Activated CD8-positive, alpha-beta memory T cell treated with anti-CD3 and anti-CD28 coated beads for 36 hours (primary cell): ENCODE data around the gene KCNQ1. TPM values are rescaled to one million over a fixed set of nuclear protein-coding genes. Genes with fewer than 3 reads are reported as not detected.

ENCODE experiments used
- CTCF ChIA-PET: fragments of 350-600 bp; sonication (Branson Sonifier 250); formaldehyde crosslinking; loops from one replicate; lab custom pipeline; 2021; ENCODE audit warnings: antibody characterized with exemption; lab: Charles Lee
- POLR2A ChIA-PET: fragments of 350-600 bp; sonication (Branson Sonifier 250); formaldehyde crosslinking; loops from one replicate; lab custom pipeline; 2021; ENCODE audit warnings: antibody characterized with exemption; lab: Charles Lee
- total RNA-seq, 2 experiments: library from RNA; stranded (reverse); gene quantifications; one replicate each; pipeline ENCODE4 v1.2.3, GENCODE V29; 2021

The KCNQ1 gene
- total RNA-seq, 2 experiments from 2014 or later: 3.1 to 3.9 TPM

DNA sequence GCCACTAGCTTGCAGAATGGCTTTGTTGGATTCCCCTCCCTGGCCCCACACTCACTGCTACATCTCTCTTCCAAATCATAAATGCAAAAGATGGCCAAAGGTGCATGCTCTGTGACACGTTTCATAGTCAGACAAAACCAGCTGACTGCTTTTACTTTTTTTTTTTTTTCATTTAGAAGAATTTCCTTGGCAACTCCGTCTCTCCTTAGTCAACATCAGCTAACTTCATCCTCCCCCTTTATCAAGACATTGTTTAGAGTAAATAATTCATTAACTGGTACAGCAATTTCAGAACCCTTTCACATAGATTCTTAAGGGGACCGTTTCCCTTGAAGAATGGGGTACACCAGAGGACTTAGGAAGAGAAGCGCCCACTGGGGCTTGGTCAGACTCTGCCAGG, 239.0 kb downstream of the KCNQ1 start:
- POLR2A ChIA-PET: no interaction called here

DNA sequence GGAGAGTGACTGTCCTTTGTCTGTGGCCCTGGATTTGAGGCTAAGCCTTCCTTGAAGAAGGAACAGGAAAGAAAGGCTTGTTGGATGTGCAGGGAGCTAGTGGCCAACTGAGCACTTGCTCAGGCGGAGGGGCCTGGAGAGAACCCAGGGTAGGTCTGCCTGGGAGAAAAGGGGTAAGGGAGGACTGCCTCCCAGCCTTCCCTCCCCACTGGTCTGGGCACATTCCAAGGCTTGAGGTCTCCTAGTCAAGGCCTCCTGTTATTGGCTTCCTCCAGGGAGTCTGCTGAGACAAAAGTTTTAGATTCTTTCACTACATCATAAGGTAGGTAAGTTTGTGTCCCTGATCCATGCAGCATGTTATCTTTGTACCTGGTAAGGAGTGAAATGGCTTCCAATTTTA, 239.8 kb downstream of the KCNQ1 start:
- POLR2A ChIA-PET: no interaction called here
- CTCF ChIA-PET: no interaction called here

More for the DNA sequence above, 239.0 kb downstream of the KCNQ1 start:
- CTCF ChIA-PET: no interaction called here

DNA sequence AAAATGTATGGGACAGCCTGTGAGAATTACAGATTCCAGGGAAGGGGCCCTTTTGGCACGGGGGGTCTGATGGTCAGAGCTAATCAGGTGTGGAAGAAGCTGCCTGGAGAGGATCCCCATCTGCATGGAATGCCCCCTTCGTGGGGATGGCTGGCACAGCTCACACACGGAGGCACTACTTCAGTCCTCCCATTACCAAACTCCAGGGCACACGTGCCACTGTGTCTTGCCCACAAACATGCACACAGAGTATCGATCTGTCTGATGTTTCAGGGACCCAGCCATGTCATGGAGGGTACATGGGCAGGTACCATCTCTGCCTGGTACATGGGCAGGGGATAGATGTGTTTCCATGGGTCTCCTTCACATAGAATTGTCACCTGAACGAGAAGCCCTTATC, 240.2 kb downstream of the KCNQ1 start:
- ChIA-PET CTCF (no interaction called here), POLR2A (no interaction called here)

DNA sequence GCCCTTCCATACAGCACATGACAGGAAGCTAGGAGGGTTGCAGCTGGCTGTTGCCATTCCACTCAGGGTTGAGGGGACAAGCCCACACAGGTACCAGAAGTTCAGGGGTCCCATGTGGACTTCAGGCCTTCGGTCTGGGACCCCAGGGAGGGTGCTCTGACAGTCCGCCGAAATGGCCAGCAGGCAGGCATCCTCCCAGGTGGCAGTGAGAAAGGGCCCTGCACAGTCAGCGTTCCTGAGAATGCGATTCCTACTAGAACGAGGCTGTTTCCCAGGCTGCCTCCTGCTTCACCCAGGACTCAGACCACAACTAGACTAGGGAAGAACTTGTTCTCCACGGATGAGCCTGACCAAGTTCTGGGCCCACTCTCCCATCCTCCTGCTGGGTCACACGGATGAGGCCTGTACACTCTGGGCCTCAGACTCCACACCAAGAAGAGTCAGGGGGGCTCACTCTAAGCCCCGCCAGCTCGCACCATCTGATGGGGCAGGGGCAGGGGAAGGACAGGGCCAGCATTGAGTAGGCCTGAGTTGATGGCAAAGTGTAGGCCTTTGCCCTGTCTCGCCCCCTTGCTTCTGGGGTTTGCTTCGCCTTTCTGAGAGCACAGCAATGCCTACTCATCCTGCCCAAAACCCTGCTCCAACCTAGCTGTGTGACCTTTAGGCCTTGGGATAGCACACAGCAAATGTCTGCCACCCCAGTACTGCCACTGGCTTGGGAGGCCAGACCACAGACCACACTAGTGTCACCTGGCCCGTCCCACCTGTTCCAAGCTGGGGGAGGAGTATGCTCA, 241.0 kb downstream of the KCNQ1 start:
- CTCF ChIA-PET: no interaction called here

DNA sequence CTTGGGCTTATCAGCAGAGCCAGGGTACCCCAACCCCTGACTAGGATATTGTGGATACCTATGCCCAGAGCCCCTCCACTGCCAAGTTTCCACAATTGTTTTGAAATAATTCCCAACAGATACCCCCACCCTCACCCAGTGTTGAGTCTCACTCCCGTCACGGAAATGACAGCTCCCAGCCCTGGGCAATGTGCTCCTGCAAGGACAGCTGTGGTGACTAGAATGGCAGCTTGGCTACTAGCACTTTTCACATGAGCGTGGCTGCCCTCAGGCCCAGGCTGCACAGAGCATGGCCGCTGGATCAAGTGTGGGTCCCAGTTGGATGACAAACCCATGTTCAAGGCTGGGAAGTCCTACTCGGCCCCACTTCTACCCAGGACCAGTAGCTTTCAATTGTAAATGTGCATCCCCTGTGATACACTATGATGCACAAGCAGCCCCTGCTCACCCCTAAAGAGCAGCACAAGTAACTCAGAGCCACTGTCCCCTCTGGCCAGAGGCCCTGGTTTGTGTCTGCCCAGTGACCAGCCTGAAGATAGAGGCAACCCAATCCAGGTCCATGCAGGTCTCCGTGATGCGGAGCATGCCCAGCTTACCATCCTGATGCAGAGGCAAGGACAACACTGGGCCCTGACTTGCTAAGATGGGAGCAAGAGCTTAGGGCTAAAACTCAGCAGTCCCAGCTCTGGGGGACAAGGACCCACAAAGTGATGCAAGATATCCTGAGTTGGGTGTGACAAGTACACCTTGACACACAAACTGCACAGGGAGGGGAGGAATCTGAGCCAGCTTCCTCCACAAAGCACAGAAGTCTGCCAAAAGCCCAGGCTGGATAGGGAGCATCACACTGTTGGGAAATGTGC, 241.8 kb downstream of the KCNQ1 start:
- ChIA-PET CTCF (no interaction called here), POLR2A (interaction anchor here (0.5 kb wide), 1 partner anchor 372 kb away, joined by 4 read pairs; no protein-coding TSS in a partner anchor)

More for the DNA sequence above, 241.0 kb downstream of the KCNQ1 start:
- POLR2A ChIA-PET: no interaction called here

DNA sequence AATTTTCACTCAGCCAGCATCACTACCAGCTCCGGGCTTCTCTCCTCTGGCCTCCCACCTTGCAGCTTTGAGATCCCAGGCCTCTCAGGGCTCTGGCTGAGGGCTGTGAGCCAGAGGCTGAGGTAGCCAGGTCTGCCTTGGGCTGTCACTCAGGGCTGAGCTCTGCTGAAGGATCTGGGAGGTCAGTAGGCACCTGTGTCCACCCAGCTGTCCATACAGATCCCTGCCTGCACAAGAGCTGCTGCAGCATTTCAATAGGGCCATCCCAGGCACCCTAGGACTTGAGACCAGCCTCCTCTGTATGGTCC, 242.4 kb downstream of the KCNQ1 start:
- CTCF ChIA-PET: interaction anchor here (1.2 kb wide), 1 partner anchor 205 kb away, joined by 3 read pairs; no protein-coding TSS in a partner anchor

DNA sequence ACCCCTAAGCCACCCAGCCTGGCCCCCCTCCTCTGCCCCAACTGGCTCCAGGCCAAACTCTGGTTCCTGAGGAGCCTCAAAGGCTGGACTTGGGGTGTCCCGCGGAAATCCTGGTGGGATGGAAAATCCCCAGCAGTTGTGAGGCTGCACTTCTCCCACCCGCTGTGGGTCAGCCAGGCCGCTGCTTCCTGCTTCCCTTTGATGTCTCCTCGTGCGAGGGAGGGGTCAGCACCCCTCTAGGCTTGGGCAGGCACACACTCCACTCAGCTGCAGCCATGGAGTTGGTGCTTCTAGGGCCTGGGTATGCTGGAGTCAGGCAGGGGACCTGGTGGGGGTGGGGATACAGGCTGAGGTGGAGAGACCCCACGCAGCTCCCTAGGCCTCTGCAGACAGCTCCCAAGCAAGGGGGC, 243.0 kb downstream of the KCNQ1 start:
- ChIA-PET POLR2A (no interaction called here), CTCF (interaction anchor here (1.2 kb wide), 1 partner anchor 204 kb away, joined by 3 read pairs; no protein-coding TSS in a partner anchor)

More for the DNA sequence above, 242.4 kb downstream of the KCNQ1 start:
- POLR2A ChIA-PET: no interaction called here

DNA sequence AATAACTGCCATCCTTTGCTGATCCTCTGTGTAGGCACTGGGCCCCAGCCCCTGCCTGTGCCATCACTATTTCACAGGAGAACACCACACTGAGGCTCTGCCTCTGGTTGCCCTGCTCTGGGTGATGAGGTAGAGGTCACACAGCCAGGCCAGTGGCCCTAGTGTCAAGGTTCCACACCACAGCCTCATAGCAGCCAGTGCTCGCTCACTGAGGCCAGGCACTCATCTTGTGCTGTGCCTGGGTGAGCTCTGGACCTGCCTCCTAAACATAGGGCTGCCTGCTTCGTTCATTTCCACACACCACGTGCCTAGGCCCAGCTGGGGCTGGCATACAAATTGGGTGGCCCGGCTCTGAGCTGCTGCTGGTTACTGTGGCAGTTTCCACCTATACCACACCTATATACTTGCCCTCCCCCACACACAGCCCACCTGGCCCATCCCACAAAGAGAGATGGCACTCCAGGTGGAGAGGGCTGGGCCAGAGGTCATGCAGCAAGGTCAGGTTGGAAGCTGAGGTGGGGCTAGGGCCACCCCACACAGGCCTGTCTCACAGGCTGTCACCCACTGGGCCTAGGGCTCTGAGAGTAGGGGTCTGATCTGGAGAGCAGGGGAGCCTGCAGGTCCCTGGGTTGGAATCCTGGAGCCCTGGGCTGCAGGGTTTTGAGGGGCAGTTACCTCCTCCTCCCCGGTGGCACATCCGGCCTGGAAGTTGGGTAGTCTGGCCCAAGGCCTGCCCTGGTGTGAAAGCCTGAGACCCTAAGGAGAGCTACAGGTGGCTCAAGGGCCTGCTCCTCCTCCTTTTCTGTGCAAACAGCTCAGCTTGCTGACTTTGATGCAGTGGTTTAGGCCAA, 243.8 kb downstream of the KCNQ1 start:
- ChIA-PET POLR2A (no interaction called here), CTCF (interaction anchor here (1.2 kb wide), 1 partner anchor 203 kb away, joined by 3 read pairs; no protein-coding TSS in a partner anchor)

DNA sequence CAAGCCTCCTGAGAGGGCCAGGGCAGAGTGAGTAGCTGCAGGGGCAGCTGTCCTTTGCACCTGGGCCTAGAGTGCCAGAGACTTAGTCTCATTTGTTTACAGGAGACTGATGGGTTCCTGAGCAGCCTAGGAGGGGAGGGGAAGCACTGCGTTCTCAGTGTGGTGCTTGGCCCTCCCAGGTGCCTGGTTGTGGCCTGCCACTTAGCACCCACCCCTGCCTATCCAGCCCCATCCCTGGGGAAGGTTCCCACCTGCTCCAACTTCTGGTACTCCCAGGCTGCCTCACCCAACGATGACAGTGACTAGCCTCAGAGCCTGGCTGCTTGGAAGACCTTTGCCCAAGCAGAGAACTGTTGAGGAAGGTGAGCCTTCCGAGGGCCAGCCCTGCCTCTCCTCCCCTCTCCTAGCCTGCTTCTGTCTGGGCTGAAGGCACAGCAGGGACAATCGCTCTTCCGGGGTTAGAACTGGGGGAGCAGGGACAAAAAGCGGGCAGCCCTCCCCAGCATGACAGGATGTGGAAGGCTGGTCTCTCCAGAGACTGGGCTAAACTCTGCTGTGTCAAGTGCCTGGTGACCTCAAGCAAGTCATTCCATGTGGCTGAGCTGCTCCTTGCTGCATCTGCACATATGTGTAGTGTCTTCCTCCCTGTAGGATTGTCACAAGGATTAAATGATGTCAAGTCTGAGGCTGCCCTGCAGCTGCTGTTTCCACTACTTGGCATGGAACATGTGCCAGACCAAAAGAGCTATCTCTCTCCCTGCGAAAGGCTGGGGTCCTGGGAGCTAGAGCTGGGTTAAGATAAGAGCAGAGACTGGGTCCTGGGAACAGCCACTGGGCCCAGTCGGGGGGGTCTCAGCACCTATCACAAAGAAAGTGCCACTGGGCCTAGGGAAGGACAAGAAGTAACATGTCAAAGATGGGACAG, 245.1 kb downstream of the KCNQ1 start:
- CTCF ChIA-PET: no interaction called here

DNA sequence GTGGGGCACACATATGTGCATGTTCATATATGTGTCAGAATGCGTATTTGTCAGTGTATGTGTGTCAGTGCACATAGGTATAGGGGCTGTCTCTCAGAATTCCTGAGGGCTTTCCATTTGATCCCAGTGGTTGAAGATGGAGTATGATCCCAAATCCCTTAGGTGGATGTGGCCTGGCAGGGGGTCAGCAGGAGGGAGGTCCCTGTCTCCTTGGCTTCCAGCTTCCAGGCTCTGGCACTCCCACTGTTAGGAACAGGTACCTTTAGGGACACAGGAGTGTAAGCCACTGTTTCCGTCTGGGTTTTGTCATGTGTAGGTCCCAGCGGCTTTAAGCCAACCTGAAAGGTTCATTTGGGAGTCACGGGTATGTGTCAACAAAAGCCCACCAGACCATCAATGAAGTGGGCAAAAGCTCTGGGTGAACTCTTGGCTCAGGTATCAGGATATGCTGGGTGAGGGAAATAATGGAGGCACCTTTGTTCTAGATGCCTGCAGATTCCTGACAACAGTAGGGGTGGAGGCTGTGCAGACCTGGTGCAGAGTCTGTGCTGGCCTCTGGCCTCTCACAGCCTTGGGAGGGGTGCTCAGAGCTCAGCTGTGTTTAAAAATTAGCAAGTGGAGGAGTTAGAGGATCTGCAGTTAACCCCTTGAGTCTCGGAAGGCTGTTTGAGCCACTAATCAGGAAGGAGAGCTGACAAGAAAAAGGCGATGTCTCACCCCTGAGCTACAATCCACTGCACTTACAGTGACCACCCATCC, 246.0 kb downstream of the KCNQ1 start:
- POLR2A ChIA-PET: no interaction called here
- CTCF ChIA-PET: interaction anchor here (0.8 kb wide), 1 partner anchor 158 kb away, joined by 3 read pairs; no protein-coding TSS in a partner anchor

More for the DNA sequence above, 245.1 kb downstream of the KCNQ1 start:
- POLR2A ChIA-PET: no interaction called here

DNA sequence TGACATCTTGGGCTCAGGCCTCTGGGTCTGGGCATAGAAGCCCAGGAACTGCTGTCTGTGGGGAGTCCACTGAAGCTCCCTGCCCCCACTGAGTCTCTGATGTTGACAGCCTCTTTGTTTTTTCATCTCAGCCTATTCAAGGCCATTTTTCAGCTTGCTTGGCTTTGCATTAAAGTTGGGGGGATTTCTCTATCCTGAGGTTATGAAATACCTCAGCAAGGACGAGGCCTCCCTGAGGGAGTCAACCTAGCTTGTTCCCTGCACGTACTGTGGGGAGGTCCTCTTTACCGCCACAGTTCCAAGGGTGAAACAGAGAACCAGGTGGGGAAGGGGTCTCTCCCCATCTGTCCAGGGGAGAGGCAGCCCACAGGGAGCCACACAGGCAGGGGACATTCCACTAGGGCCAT, 246.6 kb downstream of the KCNQ1 start:
- ChIA-PET CTCF (interaction anchor here (0.8 kb wide), 1 partner anchor 158 kb away, joined by 3 read pairs; no protein-coding TSS in a partner anchor), POLR2A (no interaction called here)

DNA sequence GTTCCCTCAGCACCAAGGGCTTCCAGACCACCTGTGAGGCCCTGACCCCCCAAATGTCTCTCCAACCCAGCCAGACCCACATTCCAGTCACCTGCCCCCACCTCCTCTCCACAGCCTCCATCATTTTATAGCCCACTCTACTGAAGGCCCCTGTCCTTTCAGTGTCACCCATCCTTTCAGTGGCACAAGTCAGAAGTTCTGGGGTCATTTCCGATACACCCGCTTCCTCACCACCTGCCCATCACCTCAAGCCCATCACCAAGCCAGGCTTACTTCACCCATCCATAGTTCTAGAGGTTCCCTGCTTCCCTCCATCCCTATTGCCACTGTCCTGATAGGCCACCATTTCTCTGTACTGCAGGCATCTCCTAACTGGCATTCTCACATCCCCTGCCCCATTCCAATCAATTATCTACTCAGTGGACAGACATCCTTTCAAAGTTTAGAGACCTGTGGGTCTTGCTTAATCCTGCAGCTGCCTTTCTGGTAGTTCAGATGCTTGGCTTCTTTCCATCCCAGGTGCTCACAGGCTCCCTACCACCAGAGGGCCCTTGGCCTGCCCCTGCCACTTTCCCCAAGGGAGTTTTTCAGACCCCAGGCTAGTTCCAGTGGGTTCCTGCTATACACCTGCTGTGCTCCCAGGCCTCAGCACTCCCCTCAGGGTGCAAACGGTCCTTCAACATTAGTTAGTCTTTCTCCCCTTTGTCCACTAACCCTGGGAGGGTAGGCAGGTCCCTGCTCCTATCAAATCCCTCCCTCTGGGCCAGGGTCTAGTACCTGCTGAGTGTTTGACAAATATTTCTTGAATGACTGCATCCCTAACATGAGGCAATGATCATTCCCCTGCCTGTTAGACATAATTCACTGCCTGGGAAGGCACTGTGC, 247.4 kb downstream of the KCNQ1 start:
- CTCF ChIA-PET: no interaction called here
- POLR2A ChIA-PET: no interaction called here

DNA sequence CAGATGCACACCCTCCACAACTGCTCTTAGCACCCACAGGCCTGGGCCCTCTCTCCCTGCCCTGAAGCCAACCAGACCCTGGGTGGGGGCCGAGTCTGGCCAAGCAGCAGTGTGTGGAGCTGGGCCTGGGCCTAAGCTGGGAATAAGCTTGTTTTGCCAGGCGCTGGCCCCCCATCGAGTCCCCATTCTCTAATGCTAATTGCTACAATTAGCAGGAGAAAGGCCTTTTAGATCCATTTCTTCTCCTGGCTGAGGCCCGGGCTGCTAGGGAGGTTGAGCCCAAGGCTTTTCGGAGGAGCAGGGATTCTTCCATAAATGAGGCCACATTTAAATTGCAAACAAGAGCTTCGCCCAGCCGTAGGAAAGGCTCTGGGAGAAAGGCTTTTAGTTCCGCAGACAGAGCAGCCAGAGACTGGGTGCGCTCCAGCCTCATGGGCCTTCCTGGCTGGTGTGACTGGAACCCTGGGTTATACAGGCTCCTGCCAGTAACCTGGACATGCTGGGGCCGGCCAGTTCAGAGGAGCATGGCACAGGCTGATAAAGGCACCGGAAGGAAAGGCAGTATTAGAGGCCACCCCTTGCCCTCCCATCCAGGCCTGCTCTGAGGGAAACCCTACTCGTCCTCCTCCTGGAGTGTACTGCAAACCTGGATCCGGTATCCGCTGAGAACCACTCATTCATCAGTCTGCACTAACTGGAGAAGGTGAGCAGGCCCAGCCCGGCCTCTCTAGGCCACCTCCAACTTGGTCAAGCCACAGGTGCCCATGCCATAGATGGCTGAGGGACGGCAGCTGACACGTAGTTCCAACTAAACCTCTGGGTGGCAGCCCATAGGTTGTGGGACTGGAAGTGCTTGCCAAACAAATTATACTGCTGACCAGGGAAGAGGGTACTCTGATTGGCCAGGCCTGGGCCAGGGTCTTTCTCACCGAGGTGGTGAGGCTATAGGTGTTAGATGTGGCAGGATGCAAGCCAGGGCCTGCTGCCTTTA, 248.8 kb downstream of the KCNQ1 start:
- POLR2A ChIA-PET: no interaction called here
- CTCF ChIA-PET: interaction anchor here (1.2 kb wide), 1 partner anchor 162 kb away, joined by 3 read pairs; no protein-coding TSS in a partner anchor

DNA sequence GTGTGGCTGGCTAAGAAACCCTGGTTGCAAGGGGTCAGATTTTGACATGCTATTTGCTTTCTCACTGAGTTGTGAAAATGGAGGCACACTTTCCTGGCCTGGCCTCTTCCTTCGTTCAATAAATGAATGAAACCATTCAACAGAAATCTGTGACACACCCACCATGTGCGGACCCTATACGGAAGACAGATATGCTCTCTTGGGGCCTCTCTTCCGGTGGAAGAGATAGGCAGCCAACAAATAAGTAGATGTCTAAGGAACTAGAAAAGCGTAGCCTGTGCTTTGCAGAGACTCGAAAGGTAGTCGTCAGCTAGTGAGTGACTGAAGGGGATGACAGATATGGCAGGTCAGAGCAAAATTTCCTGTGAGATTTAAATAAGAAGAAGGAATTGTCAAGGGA, 249.7 kb downstream of the KCNQ1 start:
- CTCF ChIA-PET: no interaction called here
- POLR2A ChIA-PET: no interaction called here
